GF-D8 (cell line): ENCODE data around the gene CPNE5.

Source experiments
- DNase-seq: peaks from one replicate; lab custom pipeline; 2025; lab: John Stamatoyannopoulos, UW

Gene CPNE5

DNA sequence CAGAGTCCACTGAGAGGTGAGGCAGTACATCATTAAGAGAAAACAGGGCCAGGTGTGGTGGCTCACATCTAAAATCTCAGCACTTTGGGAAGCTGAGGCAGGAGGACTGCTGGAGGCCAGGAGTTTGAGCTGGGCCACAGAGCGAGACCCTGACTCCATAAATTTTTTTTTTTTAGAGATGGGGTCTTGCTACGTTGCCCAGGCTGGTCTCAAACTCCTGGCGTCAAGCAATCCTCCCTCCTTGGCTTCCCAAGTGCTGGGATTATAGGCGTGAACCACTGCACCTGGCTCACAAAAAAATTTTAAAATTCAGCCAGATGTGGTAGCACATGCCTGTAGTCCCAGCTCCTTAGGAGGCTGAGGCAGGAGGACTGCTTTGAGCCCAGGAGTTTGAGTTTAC lies 18.1 kb upstream of the CPNE5 start:
- DNase-seq, result no peak

DNA sequence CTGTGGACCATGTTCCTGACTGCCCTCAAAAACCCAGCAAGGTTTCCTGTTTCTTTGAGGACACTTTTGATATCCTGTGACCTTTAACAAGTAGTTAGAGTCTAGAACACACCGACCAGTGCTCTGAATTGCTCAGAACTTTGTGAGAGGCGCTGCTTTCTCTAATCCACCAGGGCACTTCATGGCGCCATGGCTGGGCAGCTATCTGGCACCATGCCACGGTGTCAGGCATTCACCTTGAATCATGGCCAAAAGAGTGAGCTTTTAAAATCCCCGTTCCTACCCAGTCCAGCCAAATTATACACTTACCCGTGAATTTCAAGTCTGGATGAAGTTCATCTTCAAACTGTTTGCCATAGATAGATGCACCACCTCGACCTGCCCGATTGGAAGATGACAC lies 17.0 kb upstream of the CPNE5 start:
- DNase-seq, result no peak

DNA sequence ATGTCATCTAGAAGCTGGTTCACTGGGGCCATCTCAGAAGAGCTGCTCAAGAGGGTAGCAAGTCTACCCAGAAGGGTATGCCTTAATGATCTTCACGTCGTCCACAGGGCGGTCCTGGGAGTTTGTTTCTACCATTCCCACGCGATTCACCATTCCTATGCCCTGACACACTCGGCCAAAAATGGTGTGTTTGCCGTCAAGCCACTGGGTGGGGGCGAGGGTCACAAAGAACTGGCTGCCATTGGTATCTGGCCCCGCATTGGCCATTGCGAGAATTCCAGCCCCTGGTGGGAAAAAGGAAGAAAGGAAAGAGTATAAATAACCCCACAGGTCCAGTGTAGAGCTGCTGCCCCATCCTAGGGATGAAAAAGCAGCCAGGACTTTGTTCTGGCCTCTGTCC lies 16.5 kb upstream of the CPNE5 start:
- no peak for DNase-seq

DNA sequence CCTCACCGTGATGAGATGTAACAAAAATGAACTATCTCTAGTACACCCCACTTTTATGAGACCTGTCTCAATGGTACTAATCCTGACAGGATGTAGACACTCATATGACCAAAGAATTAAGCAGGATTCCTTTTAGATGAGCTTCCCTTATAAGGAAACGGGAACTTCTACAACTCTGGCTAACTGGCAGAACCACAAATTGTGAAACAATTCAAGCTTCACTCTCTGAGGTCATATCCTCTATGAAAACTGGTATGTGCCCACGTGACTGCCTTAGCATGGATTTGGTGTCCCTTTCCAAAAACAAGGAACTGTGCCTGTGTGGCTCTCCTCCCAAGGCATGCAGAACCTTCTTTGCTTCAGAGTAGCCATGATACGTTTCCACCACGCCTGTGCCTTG lies 14.1 kb upstream of the CPNE5 start:
- peak; percentile 95 for DNase-seq

DNA sequence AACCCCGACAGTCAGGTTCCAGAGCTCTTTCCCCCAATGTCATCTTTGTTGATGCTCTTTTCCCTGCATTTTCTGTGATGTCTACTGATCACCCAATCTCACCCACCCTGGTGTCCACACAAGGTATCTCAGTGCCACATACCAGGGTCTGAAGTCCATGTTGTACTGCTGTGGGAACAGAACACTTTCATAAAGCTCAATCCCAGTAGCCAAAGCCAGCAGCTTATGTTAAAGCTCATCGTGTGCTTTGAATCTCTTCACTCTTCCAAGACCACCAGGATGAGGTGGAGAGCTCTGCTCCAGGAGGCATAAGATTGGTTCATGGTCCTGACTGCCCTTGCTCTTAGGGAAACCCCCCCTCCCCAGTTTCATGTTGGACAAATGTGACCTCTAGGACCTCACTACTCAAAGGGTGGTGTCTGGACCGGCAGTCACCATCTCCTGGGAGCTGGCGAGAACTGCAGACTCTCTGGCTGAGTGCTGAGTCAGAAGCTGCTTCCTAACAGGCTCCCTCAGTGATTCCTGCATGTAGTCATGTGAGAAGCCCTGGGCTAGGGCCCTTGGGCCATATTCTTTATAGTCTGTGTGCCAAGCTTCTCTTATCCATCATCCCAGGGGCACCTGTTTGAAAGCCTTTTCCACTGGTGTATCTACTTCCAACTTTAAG lies 13.4 kb upstream of the CPNE5 start:
- no peak for DNase-seq

DNA sequence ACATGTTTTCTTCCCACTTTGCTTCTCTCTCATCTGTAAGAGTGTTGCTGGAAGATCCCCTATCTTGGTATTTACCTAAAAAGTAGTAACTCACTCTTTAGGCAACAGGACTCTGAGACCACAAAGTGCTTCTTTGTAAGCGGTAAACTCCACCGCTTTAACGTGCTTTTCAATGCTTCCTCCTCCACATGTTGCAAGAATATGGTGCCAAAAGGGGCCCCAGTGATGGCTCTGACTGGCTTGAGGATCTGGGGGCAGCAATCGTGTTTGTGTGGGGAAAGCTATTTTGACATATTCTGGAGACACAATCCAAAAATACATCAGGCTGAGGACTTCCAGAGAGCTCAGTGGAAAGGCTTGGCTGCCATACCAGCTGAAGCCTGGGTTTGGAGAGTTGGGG lies 12.4 kb upstream of the CPNE5 start:
- DNase-seq, result peak; percentile 56

DNA sequence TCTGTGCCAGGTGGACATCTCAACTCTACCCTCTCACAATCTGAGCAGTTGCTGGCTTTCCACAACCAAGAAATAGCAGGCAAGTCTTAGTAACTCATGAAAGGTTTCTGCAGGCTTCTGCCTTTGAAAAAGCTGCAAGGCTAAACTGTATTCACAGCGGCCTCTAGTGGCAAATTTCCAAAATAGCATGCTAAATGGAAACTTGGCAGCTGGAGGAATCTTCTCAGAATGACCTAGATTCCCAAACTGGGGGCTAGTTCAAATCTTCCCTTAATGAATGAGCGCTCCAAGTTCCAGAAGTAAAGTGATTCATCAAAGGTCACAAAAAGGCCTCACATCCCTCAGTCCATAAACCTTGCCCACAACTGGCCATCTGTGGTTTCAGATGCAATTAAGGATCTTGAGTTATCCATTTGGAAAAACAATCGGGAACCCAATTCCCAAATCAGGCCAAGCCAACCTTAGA lies 11.9 kb upstream of the CPNE5 start:
- peak; percentile 42 for DNase-seq

DNA sequence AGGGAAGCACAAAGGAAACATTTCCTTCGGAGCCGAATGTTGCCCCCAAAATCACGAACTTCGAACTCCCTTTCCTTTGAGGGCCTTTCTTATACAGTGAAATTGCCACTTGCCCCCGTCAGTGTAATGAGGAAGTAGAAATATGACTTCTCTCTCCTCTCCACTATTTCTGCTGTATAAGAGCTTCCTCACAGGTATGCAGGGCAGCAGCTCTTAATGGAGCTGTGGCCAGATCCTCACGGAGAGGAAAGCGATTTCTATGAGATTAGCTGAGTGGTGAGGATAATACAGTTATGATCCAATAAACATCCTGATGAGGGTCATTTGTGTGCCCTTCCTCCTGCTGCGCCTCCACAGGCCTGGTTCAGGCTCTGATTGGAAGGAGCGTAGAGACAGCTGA lies 10.8 kb upstream of the CPNE5 start:
- no peak for DNase-seq

DNA sequence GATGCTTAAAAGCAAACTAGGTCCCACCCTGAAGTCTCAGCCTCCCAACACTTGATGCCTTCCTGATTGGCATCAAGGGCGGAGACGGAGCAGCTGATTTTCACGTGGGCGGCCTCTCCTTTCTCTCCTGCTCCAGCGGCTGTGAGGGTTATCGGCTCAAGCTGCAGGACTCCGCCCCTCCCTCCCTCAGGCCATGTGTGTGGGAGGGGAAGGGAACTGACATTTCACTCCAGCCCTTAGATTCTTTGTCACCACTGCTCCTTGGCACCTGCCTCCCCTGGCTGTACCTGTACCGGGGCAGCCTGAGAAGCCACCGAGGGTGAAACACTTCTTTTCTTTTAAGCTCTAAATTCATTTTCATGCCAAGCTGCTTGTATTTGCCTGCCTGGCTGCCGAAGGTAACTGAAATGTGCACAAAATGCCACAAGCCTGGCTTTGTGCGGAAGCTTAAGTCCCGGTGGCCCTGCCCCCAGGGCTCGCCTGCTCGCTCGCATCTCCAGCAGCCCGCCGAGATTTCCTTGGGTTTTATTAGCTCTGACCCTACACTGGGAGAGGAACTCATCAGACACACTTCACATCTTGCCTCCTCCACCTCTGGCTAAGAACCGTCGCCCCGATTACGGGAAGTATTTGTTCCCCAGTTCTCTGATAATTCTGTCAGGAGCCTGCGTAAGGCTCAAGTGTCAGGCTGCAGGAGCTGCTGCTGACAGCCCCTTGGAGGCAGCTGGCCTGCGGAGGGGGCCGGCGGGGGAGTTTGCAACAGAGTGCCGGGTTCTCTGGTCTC lies 9.6 kb upstream of the CPNE5 start:
- DNase-seq, result no peak

DNA sequence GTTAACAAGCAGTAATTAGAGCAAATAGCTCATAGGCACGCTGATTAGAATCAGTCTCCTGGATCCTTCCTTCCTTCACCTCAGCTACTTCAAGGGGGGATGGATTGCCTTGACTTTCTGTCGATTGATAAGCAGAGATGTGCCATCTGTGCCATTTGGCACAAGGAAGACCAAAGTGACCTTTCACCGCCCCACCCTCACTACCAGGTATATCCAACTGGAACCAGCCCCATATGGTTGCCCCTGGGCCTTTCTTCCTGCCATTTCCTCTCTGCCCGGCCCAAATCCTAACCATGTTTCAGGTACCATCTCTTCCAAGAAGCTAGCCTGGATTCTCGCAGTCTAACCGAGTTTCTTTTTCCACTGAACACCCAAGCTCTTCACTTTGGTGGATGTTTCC lies 8.7 kb upstream of the CPNE5 start:
- no peak for DNase-seq

DNA sequence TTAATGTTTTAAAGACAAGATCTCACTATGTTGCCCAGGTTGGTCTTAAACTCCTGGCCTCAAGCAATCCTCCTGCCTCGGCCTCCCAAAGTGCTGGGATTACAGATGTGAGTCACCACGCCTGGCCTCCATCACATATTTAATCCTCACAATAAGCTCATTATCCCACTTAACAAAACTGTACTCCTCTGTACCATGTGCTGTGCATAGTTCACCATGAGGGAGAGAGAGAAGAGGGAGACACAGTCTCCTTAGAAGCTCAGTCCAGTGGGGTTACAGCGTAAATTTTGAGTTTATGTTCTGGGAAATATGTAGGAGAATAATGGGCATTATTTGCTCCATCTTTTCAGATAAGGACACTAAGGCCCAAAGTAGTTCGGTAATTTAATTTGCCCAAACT lies 7.9 kb upstream of the CPNE5 start:
- DNase-seq, result no peak

DNA sequence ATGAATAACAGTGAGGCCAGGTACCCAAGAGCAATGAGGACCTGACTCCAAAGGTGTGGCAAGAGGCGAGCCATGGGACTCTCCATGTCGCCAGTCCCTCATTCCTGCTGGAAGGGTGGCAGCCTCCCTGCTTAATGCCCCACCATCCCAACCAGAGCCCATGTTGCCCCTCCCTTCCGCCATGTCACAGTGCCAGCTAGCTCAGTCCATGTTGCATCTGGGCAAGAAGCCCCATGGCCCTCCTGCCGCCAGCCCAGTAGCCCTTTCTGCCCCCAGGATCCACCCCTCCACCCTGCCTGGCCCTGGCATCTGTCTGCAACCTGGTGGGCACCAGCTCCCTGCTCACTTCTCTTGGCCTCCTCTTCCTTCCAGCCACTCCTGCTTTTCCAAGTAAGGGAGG lies 6.0 kb upstream of the CPNE5 start:
- no peak for DNase-seq

DNA sequence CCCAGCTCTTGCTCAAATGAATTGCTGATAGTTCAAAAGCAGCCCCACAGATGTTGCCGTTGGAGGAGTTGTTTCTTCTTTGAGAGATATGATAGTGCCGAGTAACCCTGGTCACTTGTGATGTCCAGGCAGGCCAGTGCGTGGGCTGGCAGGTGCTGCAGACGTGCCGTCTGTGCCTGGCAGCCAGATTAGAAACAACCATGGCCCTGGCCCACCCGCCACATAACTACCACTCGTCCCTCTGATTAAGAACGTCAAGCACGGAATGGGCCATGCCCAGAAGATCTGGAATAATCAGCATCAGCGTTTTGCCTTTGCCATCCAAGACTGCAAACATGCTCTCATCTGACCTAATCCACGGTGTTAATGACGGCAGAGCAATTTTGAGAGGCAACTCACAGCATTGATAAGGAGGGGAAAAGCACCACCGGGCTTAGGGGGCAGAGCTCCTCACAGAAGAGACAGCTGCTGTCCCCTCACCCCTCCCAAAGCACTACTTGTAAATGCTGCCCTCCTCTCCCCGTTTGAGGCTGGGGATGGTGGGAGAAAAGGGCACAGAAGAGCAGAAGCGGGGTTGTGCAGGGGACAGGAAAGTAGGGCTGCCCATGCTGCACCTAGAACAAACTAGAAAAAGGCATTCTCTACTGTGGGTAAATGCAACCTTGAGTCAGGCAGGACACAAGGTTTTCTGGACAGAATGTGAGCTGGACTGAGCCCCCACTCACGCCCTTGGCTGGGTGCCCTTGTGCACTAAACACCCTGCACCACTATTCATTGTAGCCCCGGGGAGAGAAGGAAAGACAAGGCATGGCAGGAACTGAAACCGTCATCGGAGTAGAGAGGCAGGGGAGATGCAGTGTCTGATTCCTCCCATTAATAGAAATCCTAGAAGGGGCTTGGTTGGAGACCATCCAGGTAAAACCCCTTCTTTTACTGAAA lies 5.3 kb upstream of the CPNE5 start:
- DNase-seq, result no peak

DNA sequence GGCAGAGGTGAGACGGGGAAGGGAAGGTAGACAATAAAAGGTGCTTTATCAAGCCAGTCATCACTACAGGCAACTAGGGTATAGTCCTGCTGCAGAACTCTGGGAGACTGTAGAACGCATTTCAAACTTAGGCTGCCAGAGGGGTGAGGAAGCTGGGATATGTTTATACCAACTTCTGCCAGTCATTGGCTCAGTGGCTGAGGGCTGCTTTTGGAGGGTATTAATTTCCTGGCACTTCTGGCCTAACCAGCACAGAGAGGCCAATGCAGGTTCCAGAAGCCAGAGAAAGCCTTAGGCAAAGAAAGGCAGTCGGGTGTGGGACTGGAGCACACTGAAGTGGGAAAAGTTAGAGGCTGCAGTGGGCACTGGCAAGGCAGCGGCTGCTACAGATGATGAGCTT lies 3.9 kb upstream of the CPNE5 start:
- DNase-seq, result no peak

DNA sequence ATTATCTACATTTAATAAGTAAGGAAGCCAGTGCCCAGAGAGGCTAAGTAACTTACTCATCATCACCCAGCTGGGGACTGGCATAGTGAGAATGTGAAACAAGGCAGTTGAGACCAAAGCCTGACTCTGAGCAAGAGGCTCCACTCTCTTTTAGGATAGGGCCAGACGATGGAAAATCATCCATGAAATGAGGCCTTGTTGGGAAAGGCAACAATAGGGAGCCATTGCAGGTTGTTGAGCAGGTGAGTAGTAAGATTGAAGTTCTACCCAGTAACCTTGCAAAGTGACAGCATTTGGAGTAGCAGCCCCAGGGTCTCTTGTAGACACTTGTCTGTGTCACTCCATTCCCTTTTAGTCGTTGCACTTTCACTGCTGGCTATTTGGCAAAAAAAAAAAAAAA lies 2.5 kb upstream of the CPNE5 start:
- no peak for DNase-seq

DNA sequence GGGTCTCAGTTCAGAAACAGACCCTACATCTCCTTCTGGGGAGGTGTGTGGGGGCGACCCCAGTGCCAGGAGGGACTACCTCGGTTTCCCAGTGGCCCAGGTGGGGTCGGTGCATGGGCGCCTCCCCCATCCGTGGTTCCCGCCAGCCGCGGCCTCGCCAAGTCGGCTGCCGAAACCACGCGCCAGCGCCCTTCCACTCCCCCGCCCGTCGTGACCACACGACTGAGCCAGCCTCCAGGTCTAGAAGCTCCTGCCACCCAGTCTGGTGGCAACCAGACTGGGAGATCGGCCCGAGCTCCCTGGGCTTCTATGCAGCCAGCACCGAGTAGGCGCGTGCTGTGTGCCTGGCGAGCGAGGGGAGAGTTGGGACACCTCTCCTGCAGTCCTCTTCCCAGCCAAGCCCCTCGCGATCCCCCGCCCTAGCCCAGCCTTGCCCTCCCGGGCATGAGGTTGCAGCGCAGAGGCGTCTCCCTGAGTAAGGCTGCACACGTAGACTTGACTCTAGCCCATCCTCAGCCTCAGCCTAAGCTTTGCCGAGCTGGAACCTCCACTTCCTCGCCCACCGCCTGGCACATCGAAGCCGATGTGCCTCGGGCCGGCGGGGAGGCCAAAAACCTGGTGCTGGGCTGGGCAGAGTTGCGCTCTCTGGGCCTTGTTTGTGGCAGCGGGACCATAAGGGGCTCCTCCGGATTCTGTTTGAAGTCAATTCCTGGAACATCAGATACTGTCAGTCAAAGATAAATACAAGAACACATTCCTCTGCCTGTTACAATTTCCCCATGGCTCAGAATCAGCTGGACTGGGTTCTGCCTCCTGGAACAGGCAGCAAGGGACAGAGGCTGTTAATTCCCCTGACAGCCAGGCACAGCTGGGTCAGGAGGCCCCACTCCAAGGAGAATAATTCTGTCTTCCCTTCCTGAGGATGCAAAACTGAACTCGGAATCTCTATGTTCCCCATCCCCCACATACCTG lies 1.5 kb upstream of the CPNE5 start:
- DNase-seq, result no peak

DNA sequence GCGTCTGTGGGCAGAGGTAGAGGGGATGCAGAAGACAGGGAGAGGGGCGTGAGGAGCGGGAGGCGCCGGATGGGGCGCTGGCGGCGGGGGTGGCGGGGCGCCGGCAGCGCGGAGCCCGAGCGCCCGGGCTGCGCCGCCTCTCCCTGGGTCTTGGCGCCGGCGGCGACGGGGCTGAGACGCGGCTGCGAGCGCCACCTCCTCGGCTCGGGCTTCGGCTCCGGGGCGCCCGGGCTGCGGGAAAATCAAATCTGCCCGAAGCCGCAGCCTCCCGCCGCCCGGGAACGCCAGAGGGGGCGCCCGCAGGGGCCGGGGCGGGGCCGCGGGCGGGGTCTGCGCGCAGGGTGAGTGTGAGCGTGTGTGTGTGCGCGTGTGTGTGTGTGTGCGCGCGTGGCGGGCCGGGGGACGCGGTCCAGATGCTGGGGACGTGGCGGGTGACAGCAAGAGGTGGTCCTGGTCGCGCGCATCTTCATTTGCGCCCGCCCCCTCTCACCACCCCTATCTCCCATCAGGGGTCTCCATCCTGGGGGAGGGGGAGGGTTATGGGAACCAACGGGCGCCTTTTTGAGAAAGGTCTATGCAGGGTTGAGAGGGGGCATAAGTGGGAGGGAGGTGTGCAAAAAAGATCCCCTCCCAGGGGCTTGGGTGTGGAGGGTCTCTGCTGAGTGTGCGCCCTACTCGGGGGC lies 646 bp upstream of the CPNE5 start:
- DNase-seq, result no peak

DNA sequence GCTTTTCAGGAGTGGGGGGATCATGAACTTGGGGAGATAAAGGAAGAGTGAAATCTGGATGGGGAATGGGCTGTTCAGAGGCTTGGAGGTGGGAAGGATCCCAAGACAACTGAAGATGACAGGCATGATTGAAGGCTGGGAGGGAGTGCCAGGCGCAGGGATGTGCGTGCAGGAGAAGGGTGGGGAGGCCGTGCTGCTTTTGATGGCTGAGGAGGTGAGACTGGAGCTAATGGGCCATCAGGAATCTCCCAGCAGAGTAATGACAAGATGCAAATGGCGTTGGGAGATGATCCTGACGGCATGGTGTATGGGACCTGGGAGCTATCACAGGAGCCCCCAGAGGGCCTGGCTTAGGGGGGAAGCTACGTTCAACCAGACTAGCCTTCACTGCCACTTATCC lies 1.6 kb downstream of the CPNE5 start:
- DNase-seq, result no peak

DNA sequence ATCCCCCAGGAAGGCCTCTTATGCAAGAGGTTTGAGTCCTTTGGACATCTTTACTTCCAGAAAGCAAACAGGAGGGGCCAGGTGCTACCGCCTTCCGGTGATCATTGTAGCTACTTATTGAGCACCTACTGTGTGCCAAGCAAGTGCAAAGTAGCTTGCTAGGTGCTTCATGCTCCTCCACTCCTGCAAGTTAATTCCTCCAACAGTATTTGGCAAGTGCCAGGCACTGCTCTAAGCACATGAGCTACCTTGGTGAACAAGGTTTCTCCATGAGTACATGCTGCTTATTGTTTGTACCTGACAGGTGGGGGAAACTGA lies 2.3 kb downstream of the CPNE5 start:
- DNase-seq, result no peak

DNA sequence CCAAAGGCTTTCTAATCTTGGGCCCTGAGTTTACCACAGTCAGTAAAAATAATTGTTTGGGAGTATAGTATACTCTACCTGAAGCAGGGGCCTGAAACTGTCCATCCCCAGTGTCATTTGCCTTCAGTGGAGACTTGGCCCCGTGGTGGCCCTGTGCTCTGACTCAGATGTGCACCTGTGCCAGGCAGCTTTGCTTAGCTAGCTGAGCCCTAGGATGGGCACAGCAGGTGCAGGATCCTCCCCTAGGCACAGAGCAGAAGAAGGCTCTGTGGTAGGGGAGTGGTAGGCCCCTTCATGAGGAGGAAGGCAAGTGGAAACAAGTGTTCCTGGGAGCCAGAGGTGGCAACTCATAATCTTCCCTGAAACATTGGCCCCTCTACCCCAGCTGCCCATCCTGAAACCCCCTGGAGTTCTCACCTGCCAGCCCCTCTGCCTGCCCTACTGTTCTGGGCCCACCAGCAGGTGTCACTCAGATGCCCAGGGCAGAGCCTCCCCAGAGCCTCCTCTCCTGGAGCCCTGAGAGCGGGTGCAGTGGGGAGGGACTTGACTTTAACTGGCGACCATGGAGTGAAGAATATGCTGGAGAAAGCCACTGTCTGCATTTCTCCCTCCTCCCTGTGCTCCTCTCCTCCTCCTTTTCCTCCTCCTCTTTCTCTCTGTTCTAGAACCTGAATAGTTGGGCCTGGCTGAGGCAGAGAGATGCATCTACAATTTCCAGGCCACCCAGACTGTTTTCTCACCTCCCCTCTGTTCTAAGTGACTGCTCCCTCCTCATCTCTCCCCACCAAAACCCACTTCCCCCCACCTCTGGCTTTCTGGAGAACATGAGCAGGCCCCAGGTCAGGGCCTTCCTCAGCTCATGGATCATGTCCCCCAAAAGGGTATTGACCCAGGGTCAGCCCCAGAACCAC lies 2.9 kb downstream of the CPNE5 start:
- no peak for DNase-seq
